Measurements from ENCODE around the gene NFYC. TPM values are rescaled to one million over a fixed set of nuclear protein-coding genes. Genes with fewer than 3 reads are reported as not detected.

NFYC gene
- total RNA-seq, 2 donors from 2014 or later = 60.1 to 71.1 TPM

Small RNA genes lying within 50 kb of the gene (microRNA-seq; reads per million reads assigned to microRNA genes)
- gene MIR30C1 (115 to 119 reads per million in 2 donors), gene MIR30E (25,192 to 30,035 reads per million in 2 donors)

Other genes with a start within 250 kb of the NFYC start
- gene ZFP69B, start 241.2 kb upstream of the NFYC start, total RNA-seq = 1 to 10 TPM; 1.1 to 1.2 TPM
- gene ZFP69, start 214.4 kb upstream of the NFYC start, total RNA-seq = 1 to 10 TPM; 2.3 to 2.5 TPM
- gene EXO5, start 182.9 kb upstream of the NFYC start, total RNA-seq = 1 to 10 TPM; 4.4 to 5.1 TPM
- 1 to 10 TPM; 6.5 to 7.4 TPM for gene ZNF684, start 160.1 kb upstream of the NFYC start, total RNA-seq
- 1 to 10 TPM; 2.9 to 3.6 TPM for gene RIMS3, start 26.0 kb upstream of the NFYC start, total RNA-seq
- gene KCNQ4, start 92.1 kb downstream of the NFYC start, total RNA-seq = 1 to 10 TPM; 1.3 to 1.4 TPM
- 10 to 100 TPM; 22.9 to 26.5 TPM for gene CITED4, start 170.7 kb downstream of the NFYC start, total RNA-seq

All from left cardiac atrium (tissue), 2 donors.